ENCODE measurements around the gene CLP1. TPM values are rescaled to one million over a fixed set of nuclear protein-coding genes. Genes with fewer than 3 reads are reported as not detected.
A peak's percentile ranks its signal among the peaks of the same experiment; 100 is the strongest.
"Not testable (repeated sequence)": the region's sequence is repeated elsewhere in the genome, so short reads cannot be mapped to it uniquely, and the experiment has no call there.

CLP1 gene
- total RNA-seq, 1 donor from 2014 or later = 31.1 TPM

GRCh38 chr11:57680552-57680874 is 23.0 kb downstream of the CLP1 start:
- no peaks in the 10 kb centered on the region for H3K9me3 Mint-ChIP-seq (ENCODE audit: unreplicated experiment)
- no peaks in the 10 kb centered on the region for H3K27me3 Mint-ChIP-seq (ENCODE audit: unreplicated experiment)
- no peak overlapping the region for H3K27ac Mint-ChIP-seq (ENCODE audit: unreplicated experiment)
- TF ChIP-seq CTCF (IDR thresholded peaks at IDR 0.05; ENCODE audit: unreplicated experiment) = no peak
- DNase-seq (ENCODE audit: low spot score) = no peak
- H3K4me1 Mint-ChIP-seq (ENCODE audit: unreplicated experiment) = peaks cover 6% of the 10 kb centered on the region
- no peak overlapping the region for H3K4me3 Mint-ChIP-seq (ENCODE audit: unreplicated experiment)
- peaks cover 30% of the 10 kb centered on the region for H3K36me3 Mint-ChIP-seq (ENCODE audit: low read depth, unreplicated experiment)

- Mint-ChIP-seq H3K27me3 (ENCODE audit: unreplicated experiment) (no peaks in the 10 kb centered on the region), H3K9me3 (ENCODE audit: unreplicated experiment) (no peaks in the 10 kb centered on the region), H3K4me1 (ENCODE audit: unreplicated experiment) (peaks cover 2% of the 10 kb centered on the region), H3K27ac (ENCODE audit: unreplicated experiment) (no peak overlapping the region), H3K36me3 (ENCODE audit: low read depth, unreplicated experiment) (peaks cover 30% of the 10 kb centered on the region), H3K4me3 (ENCODE audit: unreplicated experiment) (no peak overlapping the region)
- DNase-seq (ENCODE audit: low spot score) = no peak
- TF ChIP-seq CTCF (IDR thresholded peaks at IDR 0.05; ENCODE audit: unreplicated experiment) = no peak
Observed at GRCh38 chr11:57681168-57681567, 23.6 kb downstream of the CLP1 start.

GRCh38 chr11:57690474-57690873 is 32.9 kb downstream of the CLP1 start:
- peaks cover 36% of the 10 kb centered on the region for H3K36me3 Mint-ChIP-seq (ENCODE audit: low read depth, unreplicated experiment)

GRCh38 chr11:57698843-57699365 is 41.3 kb downstream of the CLP1 start:
- no peaks in the 10 kb centered on the region for H3K27me3 Mint-ChIP-seq (ENCODE audit: unreplicated experiment)
- DNase-seq (ENCODE audit: low spot score) = no peak
- H3K4me3 Mint-ChIP-seq (ENCODE audit: unreplicated experiment) = no peak overlapping the region
- H3K9me3 Mint-ChIP-seq (ENCODE audit: unreplicated experiment) = no peaks in the 10 kb centered on the region
- no peak overlapping the region for H3K27ac Mint-ChIP-seq (ENCODE audit: unreplicated experiment)
- TF ChIP-seq CTCF (IDR thresholded peaks at IDR 0.05; ENCODE audit: unreplicated experiment) = no peak
- no peaks in the 10 kb centered on the region for H3K4me1 Mint-ChIP-seq (ENCODE audit: unreplicated experiment)
- H3K36me3 Mint-ChIP-seq (ENCODE audit: low read depth, unreplicated experiment) = peaks cover 41% of the 10 kb centered on the region

More at GRCh38 chr11:57690474-57690873, 32.9 kb downstream of the CLP1 start:
- DNase-seq (ENCODE audit: low spot score); H3K9me3 Mint-ChIP-seq (ENCODE audit: unreplicated experiment); H3K27me3 Mint-ChIP-seq (ENCODE audit: unreplicated experiment); H3K27ac Mint-ChIP-seq (ENCODE audit: unreplicated experiment); H3K4me1 Mint-ChIP-seq (ENCODE audit: unreplicated experiment): not testable (repeated sequence)
- H3K4me3 Mint-ChIP-seq (ENCODE audit: unreplicated experiment) = peak overlapping the region; percentile 33

GRCh38 chr11:57699813-57700212 is 42.3 kb downstream of the CLP1 start:
- DNase-seq (ENCODE audit: low spot score) = no peak
- Mint-ChIP-seq H3K4me3 (ENCODE audit: unreplicated experiment) (no peak overlapping the region), H3K36me3 (ENCODE audit: low read depth, unreplicated experiment) (peaks cover 46% of the 10 kb centered on the region), H3K27ac (ENCODE audit: unreplicated experiment) (no peak overlapping the region), H3K9me3 (ENCODE audit: unreplicated experiment) (no peaks in the 10 kb centered on the region), H3K27me3 (ENCODE audit: unreplicated experiment) (no peaks in the 10 kb centered on the region), H3K4me1 (ENCODE audit: unreplicated experiment) (no peaks in the 10 kb centered on the region)
- TF ChIP-seq CTCF (IDR thresholded peaks at IDR 0.05; ENCODE audit: unreplicated experiment) = no peak

Data from endothelial cell (in vitro differentiated cells).